Neuron (in vitro differentiated cells): Measurements from ENCODE around the gene SDC4.

ENCODE experiments used
- H2AFZ ChIP-seq: one replicate; pipeline ENCODE4 v1.6.1; 2013; ENCODE audit warnings: low read depth, mild to moderate bottlenecking, inconsistent platforms, low read length, moderate library complexity
- H3K27me3 ChIP-seq: one replicate; pipeline ENCODE4 v1.6.1; 2013; ENCODE audit warnings: low read length; ENCODE audit not compliant: insufficient read depth
- H3K36me3 ChIP-seq: one replicate; pipeline ENCODE4 v1.6.1; 2013; ENCODE audit warnings: low read length; ENCODE audit not compliant: insufficient read depth
- H3K4me1 ChIP-seq: one replicate; pipeline ENCODE4 v1.6.1; 2013; ENCODE audit warnings: low read length; ENCODE audit not compliant: insufficient read depth
- H3K4me3 ChIP-seq: 2 replicates; pipeline ENCODE4 v1.5.1; 2013; ENCODE audit warnings: mild to moderate bottlenecking, low read length, moderate library complexity
- H3K9me3 ChIP-seq: one replicate; pipeline ENCODE4 v1.6.1; 2013; ENCODE audit warnings: low read length

Gene SDC4

DNA sequence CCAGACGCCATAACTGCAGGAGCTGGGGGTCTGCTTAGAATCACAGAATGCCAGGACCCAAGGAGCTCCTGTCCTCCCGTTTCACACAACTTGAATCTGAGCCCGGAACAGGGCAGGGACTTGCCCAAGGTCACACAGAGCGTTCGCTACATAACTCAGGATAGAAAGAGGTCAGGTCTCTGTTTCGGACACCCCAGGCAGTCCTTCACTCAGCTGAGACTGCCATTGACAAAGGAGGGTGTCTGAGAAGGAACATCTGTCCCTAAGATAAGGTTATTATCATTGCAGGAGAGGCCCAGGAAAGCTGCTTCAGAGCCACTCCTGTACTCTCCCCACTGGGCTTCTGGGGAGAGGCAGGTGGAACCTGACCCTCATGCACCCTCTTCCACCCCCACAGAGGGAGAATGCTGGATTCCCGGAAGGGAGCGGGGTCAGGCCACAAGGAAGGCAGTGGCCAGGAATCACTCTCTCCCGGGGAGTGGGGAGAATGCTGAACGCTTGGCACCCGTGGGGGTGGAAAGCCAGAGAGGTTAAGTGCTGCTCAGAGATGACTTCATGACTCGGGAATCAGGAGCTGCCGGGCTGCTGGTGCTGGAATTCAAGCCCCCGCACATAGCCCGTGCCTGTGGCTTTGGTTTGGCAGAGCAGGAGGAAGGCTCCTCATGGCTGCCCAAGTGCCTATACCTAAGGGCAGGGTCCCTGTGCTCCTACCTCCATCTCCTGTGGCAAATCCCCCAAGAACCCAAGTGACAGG, 10.7 kb downstream of the SDC4 start:
- H3K9me3 ChIP-seq: no peaks in the 10 kb centered on the region
- no peaks in the 10 kb centered on the region for H3K27me3 ChIP-seq
- peaks cover 11% of the 10 kb centered on the region for H3K4me1 ChIP-seq
- no peaks in the 10 kb centered on the region for H3K36me3 ChIP-seq
- no peak overlapping the region for H3K4me3 ChIP-seq
- no peak overlapping the region for H2AFZ ChIP-seq

DNA sequence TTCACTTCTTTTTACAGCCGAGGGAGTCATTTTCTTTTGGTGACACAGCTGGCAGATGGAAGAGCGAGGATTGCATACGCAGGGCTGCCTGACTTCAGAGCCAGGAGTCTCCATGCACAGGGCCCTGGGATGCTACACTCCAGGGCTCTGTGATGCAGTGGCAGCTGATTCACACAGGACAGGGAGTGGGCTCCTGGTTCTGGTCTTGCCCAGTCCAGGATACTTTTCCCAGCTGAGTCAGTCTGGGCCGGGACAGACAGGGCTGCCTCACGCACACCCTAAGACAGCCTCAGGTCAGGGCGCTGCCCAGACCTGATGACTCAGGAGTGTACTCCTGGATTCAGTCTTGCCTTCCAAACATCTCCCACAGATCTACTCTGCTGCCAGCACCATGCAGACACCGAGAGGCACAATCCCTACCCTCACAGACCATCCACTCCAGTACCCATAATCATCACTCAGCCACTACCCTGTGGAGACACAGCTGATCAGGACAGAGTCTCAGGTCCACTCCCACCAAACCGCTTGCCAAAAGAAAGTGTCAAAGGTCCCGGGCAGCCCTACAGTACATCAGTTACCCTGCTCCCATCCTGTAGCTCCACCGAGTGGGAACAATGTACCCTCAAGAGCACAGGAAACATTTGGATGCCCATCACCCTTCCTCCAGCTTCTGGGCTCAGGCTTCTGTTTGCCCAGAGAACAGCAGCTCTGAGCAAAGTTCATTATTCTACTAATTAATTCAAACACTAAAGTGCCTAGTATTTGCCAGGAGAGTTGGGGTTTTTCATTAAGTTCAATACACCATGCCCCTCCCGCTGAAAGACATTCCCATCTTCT, 11.5 kb downstream of the SDC4 start:
- peaks cover 4% of the 10 kb centered on the region for H3K4me1 ChIP-seq

DNA sequence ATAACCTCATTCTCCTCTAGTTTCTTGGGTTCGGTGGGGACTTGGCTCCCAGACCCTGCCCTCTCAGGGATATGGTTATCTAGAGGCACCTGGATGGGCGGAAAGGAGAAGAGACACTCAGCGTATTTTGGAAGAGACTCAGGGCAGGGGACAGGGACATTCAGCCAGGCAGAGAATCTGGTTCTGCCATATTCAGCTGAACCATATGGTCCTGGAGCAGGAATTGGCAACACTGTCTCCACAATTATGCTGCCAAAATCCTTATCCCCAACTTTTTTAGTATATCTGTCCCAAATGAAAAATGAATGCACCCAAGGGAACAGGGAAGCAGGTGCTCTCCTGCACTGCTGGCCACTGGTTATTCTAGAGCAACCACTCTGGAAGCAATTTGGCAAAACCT, 17.7 kb downstream of the SDC4 start:
- H3K4me3 ChIP-seq: no peak overlapping the region
- H3K36me3 ChIP-seq: no peaks in the 10 kb centered on the region
- no peak overlapping the region for H2AFZ ChIP-seq
- no peaks in the 10 kb centered on the region for H3K9me3 ChIP-seq
- no peaks in the 10 kb centered on the region for H3K27me3 ChIP-seq
- H3K4me1 ChIP-seq: peaks cover 2% of the 10 kb centered on the region

More for the DNA sequence above, 11.5 kb downstream of the SDC4 start:
- Histone ChIP-seq H2AFZ (no peak overlapping the region), H3K27me3 (no peaks in the 10 kb centered on the region), H3K9me3 (no peaks in the 10 kb centered on the region), H3K4me3 (no peak overlapping the region), H3K36me3 (no peaks in the 10 kb centered on the region)

DNA sequence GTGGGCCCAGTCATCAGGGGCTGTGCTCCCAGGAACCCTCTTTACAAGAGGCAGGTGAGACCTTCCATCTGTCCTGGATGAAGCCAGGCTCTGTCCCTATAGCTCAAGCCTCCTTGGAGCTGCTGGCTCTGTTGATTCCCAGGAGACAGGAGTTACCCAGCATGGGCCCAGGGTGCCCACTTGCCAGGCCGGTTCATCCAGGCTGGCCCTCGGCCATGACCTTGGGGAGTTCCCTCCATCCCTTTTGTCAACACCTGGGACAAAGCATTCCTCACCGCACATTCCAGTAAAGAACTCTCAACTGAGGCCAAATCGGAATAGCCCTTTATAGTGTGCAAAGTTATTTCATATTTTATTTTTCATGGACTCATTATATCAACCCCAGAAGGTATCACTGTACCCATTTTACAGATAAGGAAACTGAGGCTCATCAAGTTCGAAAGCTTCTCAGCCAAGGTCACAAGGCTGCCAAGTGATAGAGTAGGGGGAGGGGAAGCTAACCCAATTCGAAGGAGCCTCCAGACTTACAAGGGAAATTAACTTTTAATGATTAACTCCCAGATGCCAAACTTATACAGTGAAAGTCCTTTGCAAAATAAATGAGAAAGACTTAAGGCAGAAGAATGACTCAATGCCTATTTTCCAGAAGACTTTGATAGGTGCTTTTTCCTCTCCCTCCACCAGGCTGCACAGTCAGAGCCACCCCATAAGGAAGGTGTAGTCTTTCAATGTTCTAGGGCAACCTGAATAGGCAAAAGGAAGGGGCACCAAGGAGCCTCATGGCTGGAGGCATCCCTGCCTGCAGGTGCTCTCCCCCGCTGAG, 18.5 kb downstream of the SDC4 start:
- Histone ChIP-seq H3K36me3 (no peaks in the 10 kb centered on the region), H3K4me3 (no peak overlapping the region), H3K9me3 (no peaks in the 10 kb centered on the region), H2AFZ (no peak overlapping the region), H3K27me3 (no peaks in the 10 kb centered on the region), H3K4me1 (peaks cover 3% of the 10 kb centered on the region)

DNA sequence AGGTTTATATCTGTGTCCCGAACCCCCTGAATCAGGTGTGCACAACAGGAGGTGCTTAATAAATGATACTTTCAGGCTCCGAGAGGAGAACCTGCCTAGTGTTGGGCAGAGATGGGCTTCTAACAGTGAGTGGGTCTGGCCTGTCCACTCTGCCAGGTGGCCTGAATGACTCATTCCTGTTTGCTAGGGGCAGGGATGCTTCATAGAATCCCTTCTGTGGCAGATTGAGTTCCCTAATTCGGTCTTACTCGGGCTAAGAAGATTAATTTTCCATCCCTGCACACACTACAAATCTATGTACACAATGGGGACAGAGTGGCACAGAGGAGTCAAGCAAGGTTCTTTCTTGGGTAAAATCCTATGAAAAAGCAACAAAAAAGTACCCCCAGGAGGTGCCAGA, 19.8 kb downstream of the SDC4 start:
- no peaks in the 10 kb centered on the region for H3K27me3 ChIP-seq
- no peak overlapping the region for H3K4me3 ChIP-seq
- no peaks in the 10 kb centered on the region for H3K36me3 ChIP-seq
- peaks cover 3% of the 10 kb centered on the region for H3K4me1 ChIP-seq
- no peak overlapping the region for H2AFZ ChIP-seq
- no peaks in the 10 kb centered on the region for H3K9me3 ChIP-seq

DNA sequence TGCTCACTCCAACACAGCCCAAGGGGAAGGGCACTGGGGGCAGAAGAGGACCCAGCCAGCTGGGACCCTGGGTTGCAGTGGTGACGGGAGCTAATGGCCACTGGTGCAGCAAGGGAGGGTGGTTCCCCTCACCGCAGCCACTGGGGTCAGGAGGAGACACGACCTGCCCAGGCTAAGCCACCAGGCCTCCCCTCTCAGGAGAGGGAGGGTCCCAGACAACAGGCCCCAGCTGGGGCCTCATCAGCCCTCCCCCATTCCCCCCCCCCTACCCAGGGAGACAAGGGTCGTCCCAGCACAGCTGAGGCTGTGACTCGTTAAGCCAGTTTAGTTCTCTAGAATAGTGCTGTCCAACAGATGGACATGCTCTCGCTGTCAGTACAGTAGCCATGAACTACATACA, 22.9 kb downstream of the SDC4 start:
- Histone ChIP-seq H2AFZ (no peak overlapping the region), H3K36me3 (no peaks in the 10 kb centered on the region), H3K4me3 (no peak overlapping the region), H3K4me1 (peaks cover 3% of the 10 kb centered on the region), H3K27me3 (no peaks in the 10 kb centered on the region), H3K9me3 (no peaks in the 10 kb centered on the region)

DNA sequence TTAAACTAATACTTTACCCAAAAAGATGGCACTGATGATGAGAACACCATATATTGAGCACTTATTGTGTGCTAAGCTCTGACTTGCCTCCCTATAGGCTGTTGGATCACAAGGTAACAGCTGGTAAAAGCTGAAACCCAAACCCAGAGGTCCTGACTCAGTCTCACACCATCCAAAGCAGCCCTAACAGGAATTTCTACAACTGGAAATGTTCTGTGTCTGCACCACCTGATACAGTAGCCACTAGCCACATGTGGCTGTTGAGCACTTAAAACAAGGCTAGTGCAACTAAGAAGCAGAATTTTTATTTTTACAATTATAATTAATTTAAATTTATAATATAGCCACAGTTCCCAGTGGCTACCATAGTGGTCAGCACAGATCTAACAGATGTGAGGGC, 24.5 kb downstream of the SDC4 start:
- no peaks in the 10 kb centered on the region for H3K27me3 ChIP-seq
- H2AFZ ChIP-seq: no peak overlapping the region
- H3K36me3 ChIP-seq: no peaks in the 10 kb centered on the region
- no peaks in the 10 kb centered on the region for H3K9me3 ChIP-seq
- peaks cover 3% of the 10 kb centered on the region for H3K4me1 ChIP-seq
- no peak overlapping the region for H3K4me3 ChIP-seq

DNA sequence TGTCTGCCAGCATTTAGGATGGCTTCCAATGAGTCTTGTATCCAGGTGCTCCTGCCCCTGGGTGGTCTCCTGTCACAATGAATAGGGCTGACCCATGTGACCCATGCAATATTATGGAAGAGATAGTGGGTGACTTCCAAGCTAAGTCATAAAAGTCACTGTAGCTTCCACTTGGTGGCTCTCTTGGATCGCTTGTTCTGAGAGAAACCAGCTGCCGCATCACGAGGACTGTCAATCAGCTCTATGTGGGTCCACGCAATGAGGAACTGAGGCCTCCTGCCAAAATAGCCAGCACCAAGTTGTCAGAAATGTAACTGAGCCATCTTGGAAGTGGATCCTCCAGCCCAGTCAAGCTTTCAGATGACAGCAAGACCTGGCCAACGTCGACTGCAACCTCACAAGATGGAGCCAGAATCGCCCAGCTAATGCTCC, 25.3 kb downstream of the SDC4 start:
- Histone ChIP-seq H3K9me3 (no peaks in the 10 kb centered on the region), H3K27me3 (no peaks in the 10 kb centered on the region), H2AFZ (no peak overlapping the region), H3K4me1 (peaks cover 3% of the 10 kb centered on the region), H3K36me3 (no peaks in the 10 kb centered on the region), H3K4me3 (no peak overlapping the region)

DNA sequence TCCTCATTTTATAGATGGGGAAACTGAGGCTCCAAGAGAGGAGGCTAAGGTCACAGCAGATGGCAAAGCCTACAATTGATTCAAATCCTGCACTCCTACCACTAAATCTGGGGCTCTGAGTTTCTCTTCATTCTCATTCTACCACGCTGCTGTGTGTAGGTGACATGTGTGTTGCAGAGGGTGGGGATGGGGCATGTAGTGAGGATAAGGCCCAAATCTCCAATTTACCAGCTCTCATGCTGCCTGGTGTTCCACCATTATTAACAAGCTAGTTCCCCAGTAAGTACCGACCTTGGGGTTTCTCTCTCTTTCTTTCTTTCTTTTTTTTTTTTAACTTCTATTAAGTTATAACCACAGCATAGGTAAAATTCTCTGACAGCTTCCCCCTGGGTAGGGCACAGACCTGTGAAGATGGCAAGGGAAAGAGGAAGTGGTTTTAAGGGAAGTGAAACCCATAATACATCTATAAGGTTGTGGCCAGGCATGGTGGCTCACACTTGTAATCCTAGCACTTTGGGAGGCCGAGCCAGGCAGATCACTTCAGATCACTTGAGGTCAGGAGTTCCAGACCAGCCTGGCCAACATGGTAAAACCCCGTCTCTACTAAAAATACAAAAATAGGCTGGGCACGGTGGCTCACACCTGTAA, 27.2 kb downstream of the SDC4 start:
- Histone ChIP-seq H3K9me3 (no peaks in the 10 kb centered on the region), H3K4me3 (no peak overlapping the region), H3K27me3 (peaks cover 5% of the 10 kb centered on the region), H2AFZ (no peak overlapping the region), H3K36me3 (no peaks in the 10 kb centered on the region), H3K4me1 (peaks cover 3% of the 10 kb centered on the region)

DNA sequence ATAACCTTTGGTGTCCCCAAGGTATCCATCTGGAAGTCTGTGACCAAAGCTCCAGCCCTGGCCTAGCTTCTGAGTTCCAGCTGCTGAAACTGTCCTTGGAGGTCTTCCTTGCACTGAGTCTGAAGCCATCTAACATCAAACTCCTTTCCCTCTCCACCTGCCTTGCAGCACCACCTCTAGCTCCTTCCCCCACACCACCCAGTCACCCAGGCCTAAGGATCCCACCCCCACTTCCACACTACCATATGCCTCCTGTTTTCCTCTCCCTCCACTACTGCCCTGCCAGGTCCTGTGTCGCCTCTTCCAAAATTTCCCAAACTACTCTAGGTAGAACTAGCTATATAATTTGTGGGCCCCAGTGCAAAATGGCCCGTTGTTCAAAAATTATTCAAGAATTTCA, 29.3 kb downstream of the SDC4 start:
- Histone ChIP-seq H3K4me1 (no peaks in the 10 kb centered on the region), H2AFZ (no peak overlapping the region), H3K27me3 (peaks cover 5% of the 10 kb centered on the region), H3K9me3 (no peaks in the 10 kb centered on the region), H3K4me3 (no peak overlapping the region), H3K36me3 (no peaks in the 10 kb centered on the region)

DNA sequence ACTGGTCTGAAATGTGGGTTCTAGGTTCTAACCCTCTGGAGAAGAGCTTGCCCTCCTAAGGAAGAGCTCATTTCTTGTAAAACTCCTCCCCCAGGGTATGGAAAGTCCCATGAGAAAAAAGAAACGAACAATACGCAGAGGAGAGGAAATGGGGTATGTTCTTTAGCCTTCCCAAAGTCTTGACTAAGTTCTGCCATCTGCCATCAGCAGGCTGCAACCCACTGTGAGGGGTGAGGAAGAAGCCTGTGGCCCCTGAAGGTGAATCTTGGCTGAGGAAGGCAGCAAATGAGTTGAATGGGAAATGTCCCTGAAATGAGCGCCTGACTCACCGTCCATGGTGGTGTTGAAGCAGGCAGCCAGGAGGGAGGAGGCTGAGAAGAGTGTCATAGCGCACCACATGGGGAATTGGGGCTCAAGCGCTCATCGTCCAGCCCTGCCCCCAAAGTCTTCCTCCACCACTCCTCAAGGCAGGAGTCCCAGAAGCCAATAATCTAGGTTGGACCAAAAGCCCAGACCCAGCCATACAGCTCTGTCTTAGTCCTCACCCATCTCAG, 29.8 kb downstream of the SDC4 start:
- no peak overlapping the region for H3K4me3 ChIP-seq
- peaks cover 5% of the 10 kb centered on the region for H3K27me3 ChIP-seq
- H3K4me1 ChIP-seq: no peaks in the 10 kb centered on the region
- H3K9me3 ChIP-seq: no peaks in the 10 kb centered on the region
- no peak overlapping the region for H2AFZ ChIP-seq
- H3K36me3 ChIP-seq: no peaks in the 10 kb centered on the region

DNA sequence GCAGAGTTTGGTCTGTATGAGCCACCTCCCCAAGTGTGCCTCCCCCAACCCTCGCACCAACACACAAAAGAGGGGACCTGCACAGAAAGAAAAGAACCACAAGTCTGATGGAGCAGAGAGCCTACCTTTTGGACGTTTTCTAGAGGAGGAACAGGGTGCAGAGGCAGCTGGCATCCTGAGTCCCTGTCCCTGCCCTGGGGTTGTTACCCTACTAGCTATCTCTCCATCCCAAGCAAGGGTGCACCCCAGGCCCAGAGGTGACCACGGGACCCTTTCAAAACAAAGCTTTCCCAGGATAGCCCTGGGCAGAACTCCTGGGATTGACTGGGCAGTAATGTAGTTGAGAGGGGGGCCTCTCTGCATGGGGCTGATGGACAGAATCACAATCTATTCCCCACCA, 30.4 kb downstream of the SDC4 start:
- no peaks in the 10 kb centered on the region for H3K36me3 ChIP-seq
- no peak overlapping the region for H2AFZ ChIP-seq
- H3K4me1 ChIP-seq: no peaks in the 10 kb centered on the region
- H3K9me3 ChIP-seq: no peaks in the 10 kb centered on the region
- no peak overlapping the region for H3K4me3 ChIP-seq
- peaks cover 5% of the 10 kb centered on the region for H3K27me3 ChIP-seq
